IMR-90 (cell line): Measurements from ENCODE around the gene MTCL3.

Source experiments
- ATAC-seq: fragments of 200-7000 bp; cut with Tn5 transposase; 2 replicates; pipeline ENCODE4 v1.9.1; 2020; ENCODE audit warnings: low read depth, mild to moderate bottlenecking, moderate library complexity
- BruUV-seq: library from RNA; stranded (reverse); fragments of 400-500 nt; replicated peaks from 2 replicates; lab custom pipeline; 2021; lab: Mats Ljungman, UMichigan
- CTCF ChIA-PET: fragments of 300-600 bp; formaldehyde crosslinking; extraction: SDS; loops from one replicate; lab custom pipeline; 2021; ENCODE audit warnings: antibody characterized with exemption; lab: Yijun Ruan, JAX
- POLR2A ChIA-PET: fragments of 300-600 bp; sonication (Branson Sonifier 250); formaldehyde crosslinking; loops from one replicate; lab custom pipeline; 2022; ENCODE audit warnings: antibody characterized with exemption; ENCODE audit not compliant: unreplicated experiment; lab: Charles Lee
- DNase-seq: peaks from one replicate; pipeline ENCODE4 v3.0.0; 2013
- H2AFZ ChIP-seq: replicated peaks from 2 replicates; pipeline ENCODE3; 2013; ENCODE audit warnings: low read length, mild to moderate bottlenecking; ENCODE audit not compliant: poor library complexity
- H2AK5ac ChIP-seq: 2 replicates; pipeline ENCODE4 v1.6.1; 2013; ENCODE audit warnings: low read depth, low read length, inconsistent platforms
- H2AK9ac ChIP-seq: replicated peaks from 2 replicates; pipeline ENCODE3; 2013; ENCODE audit warnings: mild to moderate bottlenecking, low read depth, low read length, moderate library complexity; ENCODE audit not compliant: poor library complexity
- H2BK120ac ChIP-seq: 2 replicates; pipeline ENCODE4 v1.6.1; 2013; ENCODE audit warnings: low read depth, low read length, inconsistent platforms
- H2BK15ac ChIP-seq: 3 replicates; pipeline ENCODE4 v1.6.1; 2013; ENCODE audit warnings: low read depth, low read length, inconsistent platforms
- H2BK20ac ChIP-seq: 2 replicates; pipeline ENCODE4 v1.6.1; 2013; ENCODE audit warnings: low read depth, mild to moderate bottlenecking, inconsistent platforms, low read length, moderate library complexity
- H2BK5ac ChIP-seq: 2 replicates; pipeline ENCODE4 v1.6.1; 2013; ENCODE audit warnings: mild to moderate bottlenecking, low read depth, low read length, inconsistent platforms; ENCODE audit not compliant: poor library complexity, severe bottlenecking
- H3K14ac ChIP-seq: replicated peaks from 2 replicates; pipeline ENCODE4 v1.6.1; 2013; ENCODE audit warnings: low read depth, low read length, inconsistent platforms
- H3K18ac ChIP-seq: 2 replicates; pipeline ENCODE4 v1.6.1; 2013; ENCODE audit warnings: low read depth, low read length, control low read depth
- H3K23ac ChIP-seq: 2 replicates; pipeline ENCODE4 v1.6.1; 2013; ENCODE audit warnings: low read depth, low read length, inconsistent platforms
- H3K27ac ChIP-seq: 2 replicates; pipeline ENCODE4 v1.5.1; 2013; ENCODE audit warnings: mild to moderate bottlenecking, control low read depth, low read length; ENCODE audit not compliant: insufficient read depth
- H3K27me3 ChIP-seq: 2 replicates; pipeline ENCODE4 v1.6.1; 2013; ENCODE audit warnings: low read length; ENCODE audit not compliant: control insufficient read depth, insufficient read depth
- H3K36me3 ChIP-seq: 2 replicates; pipeline ENCODE4 v1.6.1; 2013; ENCODE audit warnings: low read length, mixed read lengths; ENCODE audit not compliant: control insufficient read depth, insufficient read depth
- H3K4ac ChIP-seq: 2 replicates; pipeline ENCODE4 v1.6.1; 2013; ENCODE audit warnings: low read depth, low read length, inconsistent platforms
- H3K4me1 ChIP-seq: 2 replicates; pipeline ENCODE4 v1.6.1; 2013; ENCODE audit warnings: low read length, mixed read lengths; ENCODE audit not compliant: control insufficient read depth, insufficient read depth
- H3K4me2 ChIP-seq: 2 replicates; pipeline ENCODE4 v1.6.1; 2013; ENCODE audit warnings: low read depth, mild to moderate bottlenecking, control low read depth, low read length, moderate library complexity
- H3K4me3 ChIP-seq: 2 replicates; pipeline ENCODE4 v1.5.1; 2013; ENCODE audit warnings: low read depth, mild to moderate bottlenecking, control low read depth, low read length, moderate library complexity; ENCODE audit not compliant: insufficient read depth
- H3K56ac ChIP-seq: 2 replicates; pipeline ENCODE4 v1.6.1; 2013; ENCODE audit warnings: low read length, inconsistent platforms; ENCODE audit not compliant: insufficient read depth; ENCODE audit errors: extremely low read depth
- H3K79me1 ChIP-seq, 2 experiments: 2 replicates each; pipeline ENCODE4 v1.6.1; 2013; ENCODE audit warnings: low read length in 2 of 2, inconsistent platforms in 1 of 2, low read depth in 1 of 2
- H3K9ac ChIP-seq: 2 replicates; pipeline ENCODE4 v1.6.1; 2013; ENCODE audit warnings: low read depth, low read length, control low read depth
- H3K9me1 ChIP-seq: 2 replicates; pipeline ENCODE4 v1.6.1; 2013; ENCODE audit warnings: low read length, inconsistent platforms; ENCODE audit not compliant: insufficient read depth
- H3K9me3 ChIP-seq: 2 replicates; pipeline ENCODE4 v1.6.1; 2013; ENCODE audit warnings: low read length; ENCODE audit not compliant: control insufficient read depth, insufficient read depth
- H4K20me1 ChIP-seq: 2 replicates; pipeline ENCODE4 v1.6.1; 2013; ENCODE audit warnings: low read length, inconsistent platforms; ENCODE audit not compliant: insufficient read depth
- H4K5ac ChIP-seq: 2 replicates; pipeline ENCODE4 v1.6.1; 2013; ENCODE audit warnings: mild to moderate bottlenecking, low read depth, low read length, control low read depth
- H4K8ac ChIP-seq, 2 experiments: 2 replicates each; pipeline ENCODE4 v1.6.1; 2013; ENCODE audit warnings: low read depth in 2 of 2, low read length in 2 of 2, control low read depth in 1 of 2, inconsistent platforms in 1 of 2
- H4K91ac ChIP-seq: 2 replicates; pipeline ENCODE4 v1.6.1; 2013; ENCODE audit warnings: low read depth, low read length, inconsistent platforms; ENCODE audit not compliant: insufficient read depth
- CEBPB ChIP-seq: IDR thresholded peaks from 2 replicates; pipeline ENCODE4 v1.6.1; 2012; ENCODE audit warnings: low read depth, low read length, improper control_type of control experiment
- CHD1 ChIP-seq: IDR thresholded peaks from 2 replicates; pipeline ENCODE4 v1.6.1; 2012; ENCODE audit warnings: low read depth, low read length, improper control_type of control experiment
- FOS ChIP-seq: fragments of 150-350 bp; IDR thresholded peaks from 2 replicates; pipeline ENCODE4 v1.6.1; 2016; ENCODE audit warnings: low read depth, low read length
- RAD21 ChIP-seq: IDR thresholded peaks from 2 replicates; pipeline ENCODE4 v1.6.1; 2012; ENCODE audit warnings: low read length, improper control_type of control experiment
- RCOR1 ChIP-seq: IDR thresholded peaks from 2 replicates; pipeline ENCODE4 v1.6.1; 2012; ENCODE audit warnings: mild to moderate bottlenecking, low read length, improper control_type of control experiment; ENCODE audit not compliant: insufficient replicate concordance
- WGBS, 2 experiments: methylation state at CpG; one replicate each; pipeline versions ENCODE4 v1.1.5 to v1.1.7; 2013; ENCODE audit warnings: missing lambda C conversion rate in 2 of 2; ENCODE audit not compliant: insufficient read length in 1 of 2; ENCODE audit errors: extremely low coverage in 2 of 2; 5-methylcytosine and 5-hydroxymethylcytosine counted together
- dilution Hi-C: fragments of 300-500 bp; cut with HindIII; formaldehyde crosslinking; loops from one replicate; pipeline ENCODE4 v1.14.3; 2018; ENCODE audit warnings: low sequenced_read_pairs; ENCODE audit not compliant: unreplicated experiment
- in situ Hi-C: fragments of 300-500 bp; cut with MboI; formaldehyde crosslinking; loops from 3 replicates; pipeline ENCODE4 v1.14.3; 2019; ENCODE audit warnings: low sequenced_read_pairs, inconsistent platforms, mixed read lengths
- intact Hi-C: fragments of 100-400 bp; cut with micrococcal nuclease; formaldehyde crosslinking; loops from 2 replicates; pipeline ENCODE4 v1.10.0; 2022

The MTCL3 gene

GRCh38 chr6:127435626-127436220 lies 83.4 kb downstream of the MTCL3 start:
- Histone ChIP-seq H3K27ac (no peak overlapping the region), H3K4ac (no peak overlapping the region), H3K23ac (no peak overlapping the region), H3K4me3 (no peak overlapping the region), H2BK120ac (no peak overlapping the region), H3K9ac (no peak overlapping the region), H2BK5ac (no peak overlapping the region), H2AK5ac (no peak overlapping the region), H4K20me1 (no peaks in the 10 kb centered on the region), H3K9me1 (no peaks in the 10 kb centered on the region), H3K4me2 (no peak overlapping the region), H3K36me3 (no peaks in the 10 kb centered on the region), H2BK20ac (no peak overlapping the region), H2AK9ac (no peak overlapping the region), H2AFZ (no peak overlapping the region), H3K14ac (no peak overlapping the region), H3K18ac (no peak overlapping the region), H2BK15ac (no peak overlapping the region), H3K79me1 (no peaks in the 10 kb centered on the region), H4K91ac (no peak overlapping the region), H3K9me3 (no peaks in the 10 kb centered on the region), H3K56ac (no peak overlapping the region), H4K5ac (no peak overlapping the region), H4K8ac (no peak overlapping the region), H3K27me3 (no peaks in the 10 kb centered on the region), H3K4me1 (peaks cover 1% of the 10 kb centered on the region; the same call in 1 of the 2 replicates)
- intact Hi-C loops = no loop called here
- ATAC-seq (no peak), DNase-seq (no peak)
- 100% methylated on average over 2 of the region's 7 CpGs; no CpG with 5 or more reads in 1 of the 2 experiments for WGBS, 2 experiments
- POLR2A ChIA-PET = no interaction called here
- CTCF ChIA-PET = interaction anchor here (0.6 to 0.7 kb wide), 2 partner anchors 15 to 721 kb away, joined by 4 read pairs; no protein-coding TSS in a partner anchor
- dilution Hi-C loops = no loop called here
- BruUV-seq = no TSS peak
- in situ Hi-C loops = no loop called here
- no peak for TF ChIP-seq RCOR1
- TF ChIP-seq FOS = no peak
- no peak for TF ChIP-seq RAD21
- no peak for TF ChIP-seq CEBPB
- TF ChIP-seq CHD1 = no peak
